GM12873 (cell line): ENCODE measurements around the gene SMIM10L2A.

Source experiments
- CTCF ChIP-seq: IDR thresholded peaks from 2 replicates; pipeline ENCODE4 v1.5.1; 2012; ENCODE audit warnings: low read depth, mild to moderate bottlenecking, moderate library complexity, low read length, control low read depth; ENCODE audit not compliant: insufficient read depth; ENCODE audit errors: missing control alignments

The SMIM10L2A gene

GRCh38 chrX:135389717-135390116 is 32.0 kb upstream of the SMIM10L2A start:
- TF ChIP-seq CTCF: no peak

GRCh38 chrX:135391734-135392133 is 30.0 kb upstream of the SMIM10L2A start:
- TF ChIP-seq CTCF: no peak

- TF ChIP-seq CTCF: no peak
These were observed 28.7 kb upstream of the SMIM10L2A start for GRCh38 chrX:135393051-135393450.

GRCh38 chrX:135395064-135395463 is 26.7 kb upstream of the SMIM10L2A start:
- no peak for TF ChIP-seq CTCF

- TF ChIP-seq CTCF: no peak
These were observed 25.6 kb upstream of the SMIM10L2A start for GRCh38 chrX:135396109-135396508.

- no peak for TF ChIP-seq CTCF
These were observed 25.2 kb upstream of the SMIM10L2A start for GRCh38 chrX:135396566-135396965.

- TF ChIP-seq CTCF: no peak
These were observed 24.1 kb upstream of the SMIM10L2A start for GRCh38 chrX:135397652-135398051.
